ENCODE measurements around the gene SMARCA1. TPM values are rescaled to one million over a fixed set of nuclear protein-coding genes. Genes with fewer than 3 reads are reported as not detected.
A peak's percentile ranks its signal among the peaks of the same experiment; 100 is the strongest.

SMARCA1 gene
- total RNA-seq, 6 experiments from 2014 or later, result 24.1 to 40.5 (median 31.1) TPM

GRCh38 chrX:129472116-129472515, 51.2 kb downstream of the SMARCA1 start:
- Histone ChIP-seq H3K4me3 (no peak overlapping the region), H3K27ac (no peak overlapping the region), H3K9me3 (no peaks in the 10 kb centered on the region), H3K36me3 (peaks cover 0 to 6% (median 1%) of the 10 kb centered on the region in 4 donors), H3K4me1 (no peaks in the 10 kb centered on the region), H3K27me3 (no peaks in the 10 kb centered on the region)
- WGBS (ENCODE audit: insufficient coverage, low coverage, low lambda C conversion rate, missing lambda C conversion rate), result 83% methylated on average over 1 of the region's 1 CpG
- ATAC-seq (no peak), DNase-seq (no peak)
- intact Hi-C loops (cut with DNase I), result no loop called here
- TF ChIP-seq CTCF (IDR thresholded peaks at IDR 0.05) (no peak), POLR2A (IDR thresholded peaks at IDR 0.05) (no peak)

GRCh38 chrX:129462707-129463106, 60.6 kb downstream of the SMARCA1 start:
- ATAC-seq, result no peak
- WGBS (ENCODE audit: insufficient coverage, low coverage, low lambda C conversion rate, missing lambda C conversion rate), result 37% methylated on average over 3 of the region's 3 CpGs
- DNase-seq, result no peak
- intact Hi-C loops (cut with DNase I), result no loop called here
- Histone ChIP-seq H3K4me3 (no peak overlapping the region), H3K27me3 (no peaks in the 10 kb centered on the region), H3K36me3 (peaks cover 0 to 9% (median 2%) of the 10 kb centered on the region in 4 donors), H3K4me1 (no peaks in the 10 kb centered on the region), H3K9me3 (no peaks in the 10 kb centered on the region), H3K27ac (no peak overlapping the region)
- TF ChIP-seq CTCF (IDR thresholded peaks at IDR 0.05) (peak in 2 of 4 donors; percentile 30 to 35), POLR2A (IDR thresholded peaks at IDR 0.05) (no peak)

GRCh38 chrX:129461801-129462456, 61.4 kb downstream of the SMARCA1 start:
- Histone ChIP-seq H3K4me1 (no peaks in the 10 kb centered on the region), H3K36me3 (peaks cover 0 to 9% (median 2%) of the 10 kb centered on the region in 4 donors), H3K4me3 (no peak overlapping the region), H3K27me3 (no peaks in the 10 kb centered on the region), H3K27ac (no peak overlapping the region), H3K9me3 (no peaks in the 10 kb centered on the region)
- WGBS (ENCODE audit: insufficient coverage, low coverage, low lambda C conversion rate, missing lambda C conversion rate), result 50% methylated on average over 3 of the region's 3 CpGs
- intact Hi-C loops (cut with DNase I), result no loop called here
- ATAC-seq (no peak), DNase-seq (no peak)
- TF ChIP-seq POLR2A (IDR thresholded peaks at IDR 0.05) (no peak), CTCF (IDR thresholded peaks at IDR 0.05) (no peak)

- H3K4me1 ChIP-seq, result no peaks in the 10 kb centered on the region
- no peaks in the 10 kb centered on the region for H3K9me3 ChIP-seq
- intact Hi-C loops (cut with DNase I), result no loop called here
- H3K4me3 ChIP-seq, result no peak overlapping the region
- TF ChIP-seq CTCF (IDR thresholded peaks at IDR 0.05) (no peak), POLR2A (IDR thresholded peaks at IDR 0.05) (no peak)
- 73% methylated on average over 6 of the region's 6 CpGs for WGBS (ENCODE audit: insufficient coverage, low coverage, low lambda C conversion rate, missing lambda C conversion rate)
- ATAC-seq (no peak), DNase-seq (no peak)
- no peaks in the 10 kb centered on the region for H3K27me3 ChIP-seq
- H3K36me3 ChIP-seq, result no peaks in the 10 kb centered on the region
- no peak overlapping the region for H3K27ac ChIP-seq
These were observed 70.8 kb downstream of the SMARCA1 start for GRCh38 chrX:129452523-129452922.
